ENCODE results near the gene CCNK. TPM values are rescaled to one million over a fixed set of nuclear protein-coding genes. Genes with fewer than 3 reads are reported as not detected.

Gene CCNK
- total and polyA plus RNA-seq, 5 donors from 2014 or later, result 8.8 to 139 (median 22.3) TPM

DNA sequence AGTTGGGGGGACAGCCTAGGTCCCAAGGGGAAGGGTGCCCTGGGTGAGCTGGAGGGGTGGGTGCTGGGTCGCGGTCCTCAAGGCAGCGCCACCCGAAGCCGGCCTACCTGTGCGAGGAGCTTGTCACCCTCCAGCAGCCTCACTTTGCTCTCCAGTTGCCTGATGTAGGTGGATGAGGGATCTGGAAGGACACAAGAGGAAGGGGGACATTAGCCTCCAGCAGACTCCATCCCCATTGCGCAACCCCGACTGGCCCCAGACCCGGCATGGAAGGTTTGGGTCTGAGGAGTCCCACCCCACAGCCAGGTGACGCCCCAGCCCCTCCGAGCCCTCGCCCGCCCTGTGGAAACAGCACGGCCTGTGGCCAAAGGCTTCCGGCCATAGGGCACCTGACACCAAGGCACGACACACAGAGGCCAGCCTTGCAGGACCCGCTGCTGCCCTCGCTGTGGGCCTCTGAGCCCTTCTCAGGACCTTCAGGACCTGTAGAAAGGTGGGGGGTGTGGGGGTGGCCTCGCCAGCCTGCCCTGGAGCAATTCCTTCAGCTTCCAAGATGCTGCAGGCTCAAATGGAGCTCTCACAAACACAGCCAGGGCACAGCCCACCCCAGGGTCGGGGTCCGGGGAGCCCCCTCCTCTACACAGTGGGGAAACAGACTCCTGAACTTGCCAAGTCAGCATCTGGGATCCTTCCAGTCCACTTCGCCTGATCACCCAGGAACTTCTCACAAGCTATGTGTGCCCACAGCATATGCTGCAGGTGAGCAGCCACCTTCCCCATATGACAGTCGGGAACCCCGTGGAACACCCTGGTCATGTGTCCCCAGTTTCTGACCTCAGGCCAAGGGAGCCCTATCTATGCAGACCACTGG, 54.9 kb downstream of the CCNK start:
- no peak overlapping the region for H3K27ac Mint-ChIP-seq
- no peaks in the 10 kb centered on the region for H3K27me3 Mint-ChIP-seq
- no peaks in the 10 kb centered on the region for H3K36me3 ChIP-seq (ENCODE audit: control insufficient read depth, insufficient read depth, low read length)
- H3K9me3 ChIP-seq (ENCODE audit: control insufficient read depth in 2 of 2, low read length in 2 of 2), result no peaks in the 10 kb centered on the region
- no peaks in the 10 kb centered on the region for H3K4me1 ChIP-seq (ENCODE audit: control insufficient read depth, insufficient read depth, low read length, poor library complexity, severe bottlenecking)
- H3K4me1 Mint-ChIP-seq, result peaks cover 0 to 2% (median 0%) of the 10 kb centered on the region in 4 donors
- H3K4me3 Mint-ChIP-seq, result no peak overlapping the region
- ATAC-seq (ENCODE audit: low read depth in 2 of 2) (no peak), DNase-seq (no peak)
- no peaks in the 10 kb centered on the region for H3K36me3 Mint-ChIP-seq
- no peaks in the 10 kb centered on the region for H3K27me3 ChIP-seq (ENCODE audit: control insufficient read depth, insufficient read depth, low read length)
- no peaks in the 10 kb centered on the region for H3K9me3 Mint-ChIP-seq
- no peak overlapping the region for H3K4me3 ChIP-seq (ENCODE audit: low read depth, low read length)
- no peak overlapping the region for H3K27ac ChIP-seq (ENCODE audit: insufficient read depth, low read length, poor library complexity, severe bottlenecking)

DNA sequence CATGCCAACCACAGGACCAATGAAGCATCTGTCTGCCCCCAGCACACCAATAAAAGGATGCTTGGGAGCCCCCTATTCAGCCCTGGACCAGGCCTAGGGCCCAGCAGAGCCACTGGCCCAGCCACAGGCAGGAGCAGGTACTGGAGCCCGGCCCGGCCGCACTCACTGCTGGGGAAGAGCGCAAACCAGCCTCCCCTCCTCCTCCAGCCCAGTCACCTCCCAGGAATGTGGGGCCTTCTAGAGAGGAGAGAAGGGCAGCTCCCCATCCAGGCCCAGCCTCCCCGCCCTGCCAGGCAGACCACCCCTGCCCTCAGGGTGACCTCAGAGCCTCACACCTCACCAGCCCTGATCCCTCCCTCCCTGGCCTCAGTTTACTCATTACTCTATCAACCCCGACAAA, 56.2 kb downstream of the CCNK start:
- Mint-ChIP-seq H3K27ac (peak overlapping the region in 1 of 3 donors; percentile 62), H3K4me3 (no peak overlapping the region), H3K9me3 (no peaks in the 10 kb centered on the region), H3K4me1 (peaks cover 0 to 12% (median 3%) of the 10 kb centered on the region in 4 donors), H3K36me3 (no peaks in the 10 kb centered on the region), H3K27me3 (no peaks in the 10 kb centered on the region)
- no peak for DNase-seq
- H3K9me3 ChIP-seq (ENCODE audit: control insufficient read depth in 2 of 2, low read length in 2 of 2), result no peaks in the 10 kb centered on the region
- no peaks in the 10 kb centered on the region for H3K36me3 ChIP-seq (ENCODE audit: control insufficient read depth, insufficient read depth, low read length)
- no peak overlapping the region for H3K4me3 ChIP-seq (ENCODE audit: low read depth, low read length)
- H3K27ac ChIP-seq (ENCODE audit: insufficient read depth, low read length, poor library complexity, severe bottlenecking), result no peak overlapping the region
- H3K4me1 ChIP-seq (ENCODE audit: control insufficient read depth, insufficient read depth, low read length, poor library complexity, severe bottlenecking), result no peaks in the 10 kb centered on the region
- no peak for ATAC-seq (ENCODE audit: low read depth in 2 of 2)
- no peaks in the 10 kb centered on the region for H3K27me3 ChIP-seq (ENCODE audit: control insufficient read depth, insufficient read depth, low read length)

DNA sequence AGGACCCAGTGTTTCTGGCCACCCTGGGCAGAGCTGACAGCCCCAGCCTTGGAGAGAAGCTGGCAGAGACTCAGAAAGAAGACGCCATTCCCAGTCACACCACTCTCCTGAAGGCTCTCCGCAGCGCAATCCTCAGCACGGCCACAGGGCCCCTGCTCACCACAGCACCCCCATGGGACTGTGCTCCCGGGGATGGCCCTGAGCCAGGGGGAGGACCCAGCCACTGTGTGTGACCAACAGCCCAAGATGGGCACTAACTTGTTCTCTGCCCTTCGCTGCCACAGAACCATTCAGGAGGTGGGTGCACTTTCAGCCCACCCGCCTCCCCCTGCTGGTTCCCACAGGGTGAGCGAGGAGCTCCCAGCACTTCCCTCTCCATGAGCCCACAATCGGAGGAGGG, 57.1 kb downstream of the CCNK start:
- Histone ChIP-seq H3K36me3 (ENCODE audit: control insufficient read depth, insufficient read depth, low read length) (no peaks in the 10 kb centered on the region), H3K4me1 (ENCODE audit: control insufficient read depth, insufficient read depth, low read length, poor library complexity, severe bottlenecking) (no peaks in the 10 kb centered on the region), H3K4me3 (ENCODE audit: low read depth, low read length) (no peak overlapping the region), H3K27me3 (ENCODE audit: control insufficient read depth, insufficient read depth, low read length) (no peaks in the 10 kb centered on the region), H3K9me3 (ENCODE audit: control insufficient read depth in 2 of 2, low read length in 2 of 2) (no peaks in the 10 kb centered on the region), H3K27ac (ENCODE audit: insufficient read depth, low read length, poor library complexity, severe bottlenecking) (no peak overlapping the region)
- ATAC-seq (ENCODE audit: low read depth in 2 of 2), result no peak
- no peaks in the 10 kb centered on the region for H3K36me3 Mint-ChIP-seq
- H3K9me3 Mint-ChIP-seq, result no peaks in the 10 kb centered on the region
- no peaks in the 10 kb centered on the region for H3K27me3 Mint-ChIP-seq
- peaks cover 0 to 18% (median 3%) of the 10 kb centered on the region in 4 donors for H3K4me1 Mint-ChIP-seq
- no peak overlapping the region for H3K27ac Mint-ChIP-seq
- DNase-seq, result no peak
- no peak overlapping the region for H3K4me3 Mint-ChIP-seq

- DNase-seq, result no peak
- Mint-ChIP-seq H3K9me3 (no peaks in the 10 kb centered on the region), H3K4me3 (no peak overlapping the region), H3K27ac (no peak overlapping the region), H3K27me3 (no peaks in the 10 kb centered on the region), H3K36me3 (no peaks in the 10 kb centered on the region), H3K4me1 (peaks cover 0 to 21% (median 5%) of the 10 kb centered on the region in 4 donors)
- H3K27ac ChIP-seq (ENCODE audit: insufficient read depth, low read length, poor library complexity, severe bottlenecking), result no peak overlapping the region
- no peaks in the 10 kb centered on the region for H3K4me1 ChIP-seq (ENCODE audit: control insufficient read depth, insufficient read depth, low read length, poor library complexity, severe bottlenecking)
- no peak overlapping the region for H3K4me3 ChIP-seq (ENCODE audit: low read depth, low read length)
- no peak for ATAC-seq (ENCODE audit: low read depth in 2 of 2)
- no peaks in the 10 kb centered on the region for H3K36me3 ChIP-seq (ENCODE audit: control insufficient read depth, insufficient read depth, low read length)
- H3K9me3 ChIP-seq (ENCODE audit: control insufficient read depth in 2 of 2, low read length in 2 of 2), result no peaks in the 10 kb centered on the region
- H3K27me3 ChIP-seq (ENCODE audit: control insufficient read depth, insufficient read depth, low read length), result no peaks in the 10 kb centered on the region
Observed at GRCh38 chr14:99538733-99539132, 57.5 kb downstream of the CCNK start.

GRCh38 chr14:99539491-99539890, 58.3 kb downstream of the CCNK start:
- no peaks in the 10 kb centered on the region for H3K9me3 ChIP-seq (ENCODE audit: control insufficient read depth in 2 of 2, low read length in 2 of 2)
- Mint-ChIP-seq H3K27ac (no peak overlapping the region), H3K4me3 (no peak overlapping the region), H3K27me3 (no peaks in the 10 kb centered on the region), H3K9me3 (no peaks in the 10 kb centered on the region), H3K36me3 (no peaks in the 10 kb centered on the region), H3K4me1 (peaks cover 0 to 21% (median 5%) of the 10 kb centered on the region in 4 donors)
- no peak for ATAC-seq (ENCODE audit: low read depth in 2 of 2)
- DNase-seq, result no peak
- H3K4me3 ChIP-seq (ENCODE audit: low read depth, low read length), result no peak overlapping the region
- no peaks in the 10 kb centered on the region for H3K4me1 ChIP-seq (ENCODE audit: control insufficient read depth, insufficient read depth, low read length, poor library complexity, severe bottlenecking)
- H3K27me3 ChIP-seq (ENCODE audit: control insufficient read depth, insufficient read depth, low read length), result no peaks in the 10 kb centered on the region
- no peaks in the 10 kb centered on the region for H3K36me3 ChIP-seq (ENCODE audit: control insufficient read depth, insufficient read depth, low read length)
- H3K27ac ChIP-seq (ENCODE audit: insufficient read depth, low read length, poor library complexity, severe bottlenecking), result no peak overlapping the region

DNA sequence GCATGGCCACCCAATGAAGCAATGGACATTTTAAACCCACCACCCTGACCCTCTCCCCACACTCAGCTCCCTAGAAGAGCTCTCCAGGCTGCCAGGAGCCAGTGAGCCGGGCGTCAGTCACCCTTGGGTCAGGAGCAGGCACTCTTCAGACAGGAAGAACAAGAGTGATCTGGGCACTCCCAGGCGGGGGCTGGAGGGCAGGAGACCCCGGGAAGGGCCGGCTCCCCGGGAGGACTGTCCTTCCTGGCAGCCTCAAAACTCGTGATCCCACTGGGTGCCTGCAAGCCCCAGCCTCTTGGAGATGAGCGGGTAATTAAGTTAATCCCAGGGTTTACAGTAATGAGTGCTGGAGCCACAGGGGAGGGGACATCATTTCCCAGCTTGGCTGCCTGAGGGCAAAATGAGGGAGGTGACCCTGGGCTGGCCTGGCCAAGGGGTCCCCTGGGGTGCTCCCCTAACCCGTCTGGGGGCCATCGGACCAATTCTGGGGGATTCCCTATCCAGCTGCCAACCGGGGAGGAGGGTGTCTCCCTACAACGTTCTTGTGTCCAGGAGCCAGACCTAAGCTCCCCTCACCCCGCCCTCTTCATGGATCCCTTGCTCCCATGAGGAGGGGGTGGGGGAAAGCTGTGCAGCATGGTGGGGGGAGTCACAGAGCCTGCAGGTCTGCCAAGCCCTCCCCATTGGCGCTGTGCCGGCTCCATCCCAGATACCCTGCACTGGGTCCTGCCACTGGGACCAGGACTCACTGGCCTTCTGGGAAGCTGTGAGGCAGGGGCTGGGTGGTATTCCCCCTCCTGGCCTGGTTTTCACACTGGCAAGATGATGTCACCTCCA, 59.2 kb downstream of the CCNK start:
- no peak overlapping the region for H3K4me3 Mint-ChIP-seq
- H3K4me1 ChIP-seq (ENCODE audit: control insufficient read depth, insufficient read depth, low read length, poor library complexity, severe bottlenecking), result no peaks in the 10 kb centered on the region

GRCh38 chr14:99541211-99541610, 60.0 kb downstream of the CCNK start:
- DNase-seq, result no peak
- Histone ChIP-seq H3K36me3 (ENCODE audit: control insufficient read depth, insufficient read depth, low read length) (no peaks in the 10 kb centered on the region), H3K4me1 (ENCODE audit: control insufficient read depth, insufficient read depth, low read length, poor library complexity, severe bottlenecking) (no peaks in the 10 kb centered on the region), H3K9me3 (ENCODE audit: control insufficient read depth in 2 of 2, low read length in 2 of 2) (no peaks in the 10 kb centered on the region), H3K4me3 (ENCODE audit: low read depth, low read length) (no peak overlapping the region), H3K27me3 (ENCODE audit: control insufficient read depth, insufficient read depth, low read length) (no peaks in the 10 kb centered on the region), H3K27ac (ENCODE audit: insufficient read depth, low read length, poor library complexity, severe bottlenecking) (no peak overlapping the region)
- peaks cover 0 to 25% (median 5%) of the 10 kb centered on the region in 4 donors for H3K4me1 Mint-ChIP-seq
- no peaks in the 10 kb centered on the region for H3K36me3 Mint-ChIP-seq
- no peak overlapping the region for H3K27ac Mint-ChIP-seq
- no peak overlapping the region for H3K4me3 Mint-ChIP-seq
- no peak for ATAC-seq (ENCODE audit: low read depth in 2 of 2)
- H3K9me3 Mint-ChIP-seq, result no peaks in the 10 kb centered on the region
- H3K27me3 Mint-ChIP-seq, result no peaks in the 10 kb centered on the region

More for the DNA sequence above, 59.2 kb downstream of the CCNK start:
- ATAC-seq (ENCODE audit: low read depth in 2 of 2) (no peak), DNase-seq (no peak)
- Mint-ChIP-seq H3K9me3 (no peaks in the 10 kb centered on the region), H3K27me3 (no peaks in the 10 kb centered on the region), H3K27ac (no peak overlapping the region), H3K4me1 (peaks cover 0 to 25% (median 5%) of the 10 kb centered on the region in 4 donors), H3K36me3 (no peaks in the 10 kb centered on the region)
- Histone ChIP-seq H3K27me3 (ENCODE audit: control insufficient read depth, insufficient read depth, low read length) (no peaks in the 10 kb centered on the region), H3K4me3 (ENCODE audit: low read depth, low read length) (no peak overlapping the region), H3K27ac (ENCODE audit: insufficient read depth, low read length, poor library complexity, severe bottlenecking) (no peak overlapping the region), H3K9me3 (ENCODE audit: control insufficient read depth in 2 of 2, low read length in 2 of 2) (no peaks in the 10 kb centered on the region), H3K36me3 (ENCODE audit: control insufficient read depth, insufficient read depth, low read length) (no peaks in the 10 kb centered on the region)

Measured in CD4-positive, CD25-positive, alpha-beta regulatory T cell (primary cell).